Choroid plexus epithelial cell (primary cell): Measurements from ENCODE around the gene RAD51B.

Experiments used
- DNase-seq: peaks from one replicate; pipeline ENCODE4 v3.0.0-alpha.2; 2010; ENCODE audit warnings: low read depth
- H3K4me3 ChIP-seq: 2 replicates; pipeline ENCODE4 v1.5.1; 2011; ENCODE audit warnings: low read depth, mild to moderate bottlenecking, control low read depth, low read length, moderate library complexity
- CTCF ChIP-seq: conservative IDR thresholded peaks from 2 replicates; pipeline ENCODE4 v1.5.1; 2011; ENCODE audit warnings: low read depth, mild to moderate bottlenecking, control low read depth, inconsistent platforms, low read length, moderate library complexity

Gene RAD51B

GRCh38 chr14:68312884-68313610 is 493.5 kb downstream of the RAD51B start:
- no peak for TF ChIP-seq CTCF
- no peak overlapping the region for H3K4me3 ChIP-seq
- no peak for DNase-seq

GRCh38 chr14:68314642-68315041 is 495.1 kb downstream of the RAD51B start:
- no peak for TF ChIP-seq CTCF
- no peak for DNase-seq
- no peak overlapping the region for H3K4me3 ChIP-seq

- no peak for DNase-seq
- no peak for TF ChIP-seq CTCF
- H3K4me3 ChIP-seq, result no peak overlapping the region
These were observed 495.5 kb downstream of the RAD51B start for GRCh38 chr14:68315081-68315480.

- TF ChIP-seq CTCF, result no peak
- DNase-seq, result no peak
- no peak overlapping the region for H3K4me3 ChIP-seq
These were observed 496.7 kb downstream of the RAD51B start for GRCh38 chr14:68316078-68316868.

- no peak for DNase-seq
- no peak overlapping the region for H3K4me3 ChIP-seq
- TF ChIP-seq CTCF, result no peak
These were observed 497.7 kb downstream of the RAD51B start for GRCh38 chr14:68317239-68317638.

- no peak for TF ChIP-seq CTCF
- peak; percentile 39 for DNase-seq
- no peak overlapping the region for H3K4me3 ChIP-seq
These were observed 499.2 kb downstream of the RAD51B start for GRCh38 chr14:68318828-68319227.
